ENCODE results near the gene TANC1. TPM values are rescaled to one million over a fixed set of nuclear protein-coding genes. Genes with fewer than 3 reads are reported as not detected.
A peak's percentile ranks its signal among the peaks of the same experiment; 100 is the strongest.

The TANC1 gene
- total and polyA plus RNA-seq, 2 experiments from 2014 or later = 22.1 to 34.8 TPM

DNA sequence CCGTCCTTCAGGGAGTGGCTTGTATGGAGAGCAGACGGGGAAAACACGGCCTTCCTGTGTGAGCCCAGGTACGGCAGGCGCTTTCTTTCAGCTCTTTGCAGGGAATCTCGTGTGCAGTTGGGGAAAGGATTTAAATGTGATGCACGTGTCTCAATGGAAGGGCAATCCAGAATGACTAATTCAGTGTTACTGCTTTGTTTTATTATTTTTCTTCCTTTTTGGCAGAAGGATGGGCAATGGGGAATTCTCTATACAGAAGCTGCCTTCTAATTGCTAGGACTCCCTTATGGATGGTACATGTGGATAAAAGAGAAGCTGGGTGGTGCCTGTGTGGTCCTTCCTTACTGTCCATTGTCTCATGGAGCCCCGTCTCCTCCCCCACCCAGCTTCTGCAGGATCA is 210.7 kb downstream of the TANC1 start:
- Histone ChIP-seq H3K27ac (no peak overlapping the region), H3K36me3 (peaks cover 21% of the 10 kb centered on the region)

DNA sequence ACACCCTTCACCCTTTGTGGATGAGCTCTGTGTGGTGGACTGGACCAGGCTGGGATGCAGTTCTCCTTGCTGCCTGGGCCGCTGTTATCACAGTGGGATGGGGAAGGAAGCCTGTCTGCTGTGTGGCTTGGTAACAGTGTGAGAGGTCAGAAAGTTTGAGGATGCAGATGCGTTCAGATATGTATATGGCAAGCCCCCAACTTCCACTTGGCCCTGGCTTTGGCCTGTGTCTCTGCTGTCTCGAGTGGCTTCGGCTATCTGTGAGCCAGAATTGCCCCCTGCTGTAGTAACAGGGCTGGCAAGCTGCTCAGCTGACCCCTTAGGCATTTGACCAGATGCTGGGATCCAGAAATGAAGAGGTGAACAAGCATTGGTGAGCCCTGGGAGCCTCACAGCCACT is 211.3 kb downstream of the TANC1 start:
- H3K9me3 ChIP-seq (ENCODE audit: low read depth) = no peaks in the 10 kb centered on the region

More for the DNA sequence above, 210.7 kb downstream of the TANC1 start:
- no peak for DNase-seq (ENCODE audit: low read depth in 1 of 2, low spot score in 1 of 2)
- Histone ChIP-seq H3K9me3 (ENCODE audit: low read depth) (no peaks in the 10 kb centered on the region), H3K4me1 (ENCODE audit: low read depth) (peaks cover 21% of the 10 kb centered on the region), H3K4me3 (no peak overlapping the region), H3K27me3 (no peaks in the 10 kb centered on the region)
- TF ChIP-seq, protein P1, sequence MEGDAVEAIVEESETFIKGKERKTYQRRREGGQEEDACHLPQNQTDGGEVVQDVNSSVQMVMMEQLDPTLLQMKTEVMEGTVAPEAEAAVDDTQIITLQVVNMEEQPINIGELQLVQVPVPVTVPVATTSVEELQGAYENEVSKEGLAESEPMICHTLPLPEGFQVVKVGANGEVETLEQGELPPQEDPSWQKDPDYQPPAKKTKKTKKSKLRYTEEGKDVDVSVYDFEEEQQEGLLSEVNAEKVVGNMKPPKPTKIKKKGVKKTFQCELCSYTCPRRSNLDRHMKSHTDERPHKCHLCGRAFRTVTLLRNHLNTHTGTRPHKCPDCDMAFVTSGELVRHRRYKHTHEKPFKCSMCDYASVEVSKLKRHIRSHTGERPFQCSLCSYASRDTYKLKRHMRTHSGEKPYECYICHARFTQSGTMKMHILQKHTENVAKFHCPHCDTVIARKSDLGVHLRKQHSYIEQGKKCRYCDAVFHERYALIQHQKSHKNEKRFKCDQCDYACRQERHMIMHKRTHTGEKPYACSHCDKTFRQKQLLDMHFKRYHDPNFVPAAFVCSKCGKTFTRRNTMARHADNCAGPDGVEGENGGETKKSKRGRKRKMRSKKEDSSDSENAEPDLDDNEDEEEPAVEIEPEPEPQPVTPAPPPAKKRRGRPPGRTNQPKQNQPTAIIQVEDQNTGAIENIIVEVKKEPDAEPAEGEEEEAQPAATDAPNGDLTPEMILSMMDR (IDR thresholded peaks at IDR 0.05; ENCODE audit: low read depth, low read length) = no peak

DNA sequence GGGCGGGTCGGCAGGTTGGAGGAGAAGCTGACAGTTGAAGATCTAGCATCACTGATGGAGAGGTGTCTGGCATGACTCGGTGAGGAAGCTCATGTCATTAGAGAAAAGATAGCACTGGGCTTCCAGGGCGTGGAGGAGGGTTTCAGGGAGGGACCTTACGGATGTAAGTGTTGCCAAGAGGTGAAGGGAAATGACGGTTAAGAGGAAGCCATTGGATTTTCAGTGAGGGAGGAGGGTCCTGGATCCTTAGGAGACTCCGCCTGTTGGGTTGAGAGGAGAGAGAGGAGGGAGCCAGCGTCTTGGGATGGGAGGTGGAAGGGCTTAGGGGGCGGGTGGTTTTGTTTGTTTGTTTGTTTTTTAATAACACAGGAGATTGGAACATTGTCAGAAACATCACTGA is 214.9 kb downstream of the TANC1 start:
- peaks cover 31% of the 10 kb centered on the region for H3K36me3 ChIP-seq
- H3K4me1 ChIP-seq (ENCODE audit: low read depth) = no peaks in the 10 kb centered on the region
- no peaks in the 10 kb centered on the region for H3K9me3 ChIP-seq (ENCODE audit: low read depth)
- H3K4me3 ChIP-seq = no peak overlapping the region
- DNase-seq (ENCODE audit: low read depth in 1 of 2, low spot score in 1 of 2) = no peak
- H3K27ac ChIP-seq = no peak overlapping the region
- no peaks in the 10 kb centered on the region for H3K27me3 ChIP-seq
- TF ChIP-seq, protein P1 (IDR thresholded peaks at IDR 0.05; ENCODE audit: low read depth, low read length) = no peak

More for the DNA sequence above, 211.3 kb downstream of the TANC1 start:
- no peak overlapping the region for H3K4me3 ChIP-seq
- DNase-seq (ENCODE audit: low read depth in 1 of 2, low spot score in 1 of 2) = no peak
- no peaks in the 10 kb centered on the region for H3K27me3 ChIP-seq
- H3K36me3 ChIP-seq = peaks cover 21% of the 10 kb centered on the region
- no peak overlapping the region for H3K27ac ChIP-seq
- TF ChIP-seq, protein P1 (IDR thresholded peaks at IDR 0.05; ENCODE audit: low read depth, low read length) = no peak
- peaks cover 20% of the 10 kb centered on the region for H3K4me1 ChIP-seq (ENCODE audit: low read depth)

DNA sequence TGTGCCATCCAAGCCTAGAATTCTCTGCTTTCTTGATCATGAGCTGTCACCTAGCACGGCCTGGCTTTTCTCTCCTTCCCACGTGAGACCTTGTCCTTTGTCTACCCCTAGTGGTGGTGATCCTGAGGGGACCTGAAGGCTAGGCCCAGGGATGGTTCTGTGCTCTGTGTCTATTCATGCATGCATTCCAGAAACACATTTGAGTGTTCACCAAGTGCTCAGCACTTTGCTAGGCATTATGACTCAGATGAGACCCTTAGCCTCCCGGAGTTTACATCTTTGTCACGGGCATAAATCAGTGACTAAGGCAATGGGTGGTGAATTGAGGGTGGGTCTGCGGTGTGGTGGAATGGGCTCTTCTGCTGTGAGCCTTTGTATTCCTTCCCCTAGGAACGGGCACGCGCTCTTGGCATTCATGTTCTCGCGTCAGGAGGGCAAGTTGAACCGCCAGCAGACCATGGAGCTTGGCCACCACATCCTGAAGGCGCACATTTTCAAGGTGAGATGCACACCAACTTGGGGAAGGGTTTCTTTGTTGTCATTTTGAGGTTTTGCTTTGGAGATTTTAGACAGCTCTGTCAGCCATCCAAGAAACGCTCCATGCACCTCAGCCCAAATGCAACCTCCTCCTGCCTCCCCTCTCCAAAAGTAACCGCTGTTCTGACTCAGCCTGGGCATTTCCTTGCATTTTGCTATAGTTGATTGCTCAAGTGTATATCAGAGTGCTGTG is 217.1 kb downstream of the TANC1 start:
- no peaks in the 10 kb centered on the region for H3K27me3 ChIP-seq
- no peak overlapping the region for H3K27ac ChIP-seq
- H3K4me1 ChIP-seq (ENCODE audit: low read depth) = no peaks in the 10 kb centered on the region
- TF ChIP-seq, protein P1 (IDR thresholded peaks at IDR 0.05; ENCODE audit: low read depth, low read length) = peak; percentile 55
- DNase-seq (ENCODE audit: low read depth in 1 of 2, low spot score in 1 of 2) = peak; percentile 50 to 65
- peaks cover 31% of the 10 kb centered on the region for H3K36me3 ChIP-seq
- H3K4me3 ChIP-seq = no peak overlapping the region
- H3K9me3 ChIP-seq (ENCODE audit: low read depth) = no peaks in the 10 kb centered on the region

DNA sequence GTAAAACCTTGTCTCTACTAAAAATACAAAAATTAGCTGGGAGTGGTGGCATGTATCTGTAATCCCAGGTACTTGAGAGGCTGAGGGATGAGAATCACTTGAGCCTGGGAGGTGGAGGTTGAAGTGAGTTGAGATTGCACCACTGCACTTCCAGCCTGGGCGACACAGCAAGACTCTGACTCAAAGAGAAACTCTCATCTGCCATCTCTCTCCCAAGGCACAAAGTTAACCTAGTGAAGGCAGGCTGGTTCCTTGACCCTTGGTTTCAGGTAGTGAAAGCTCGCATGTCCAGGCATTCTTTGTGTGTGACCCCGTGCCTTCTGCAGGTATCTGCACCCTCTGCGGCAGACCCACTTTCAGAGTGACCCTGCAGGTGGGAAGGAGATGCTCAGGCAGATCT is 218.0 kb downstream of the TANC1 start:
- H3K36me3 ChIP-seq = peaks cover 29% of the 10 kb centered on the region
- TF ChIP-seq, protein P1 (IDR thresholded peaks at IDR 0.05; ENCODE audit: low read depth, low read length) = no peak
- no peak overlapping the region for H3K27ac ChIP-seq
- H3K4me1 ChIP-seq (ENCODE audit: low read depth) = no peaks in the 10 kb centered on the region
- H3K4me3 ChIP-seq = no peak overlapping the region
- no peak for DNase-seq (ENCODE audit: low read depth in 1 of 2, low spot score in 1 of 2)
- no peaks in the 10 kb centered on the region for H3K9me3 ChIP-seq (ENCODE audit: low read depth)
- H3K27me3 ChIP-seq = no peaks in the 10 kb centered on the region
